Gastroesophageal sphincter (tissue), 4 donors: Measurements from ENCODE around the gene KCNMB2. TPM values are rescaled to one million over a fixed set of nuclear protein-coding genes. Genes with fewer than 3 reads are reported as not detected.
A peak's percentile ranks its signal among the peaks of the same experiment; 100 is the strongest.

ENCODE experiments used
- ATAC-seq: fragments of 150-250 bp; one replicate; pipeline ENCODE4 v1.9.1; 2016; ENCODE audit warnings: mild to moderate bottlenecking, moderate library complexity
- H3K27ac ChIP-seq, 4 donors: fragments of 200-600 bp; sonication (generic) in 3 of 4; 1 replicate in 3 of 4; 2 replicates in 1 of 4; pipeline ENCODE4 v1.5.1; 2016 to 2019
- H3K27me3 ChIP-seq: fragments of 200-600 bp; sonication (generic); one replicate; pipeline ENCODE4 v1.5.1; 2019
- H3K36me3 ChIP-seq, 2 donors: fragments of 200-600 bp; sonication (generic); one replicate each; pipeline ENCODE4 v1.5.1; 2019; ENCODE audit warnings: control low read depth in 1 of 2
- H3K4me1 ChIP-seq, 3 donors: fragments of 200-600 bp; sonication (generic); 1 replicate in 2 of 3; 2 replicates in 1 of 3; pipeline ENCODE4 v1.5.1; 2016 to 2019; ENCODE audit warnings: control low read depth in 2 of 3
- H3K4me3 ChIP-seq, 2 donors: fragments of 200-600 bp; sonication (generic); one replicate each; pipeline ENCODE4 v1.5.1; 2019; ENCODE audit warnings: mild to moderate bottlenecking in 1 of 2, moderate library complexity in 1 of 2
- H3K9me3 ChIP-seq, 3 donors: fragments of 200-600 bp; sonication (generic); one replicate each; pipeline ENCODE4 v1.5.1; 2017 to 2019; ENCODE audit warnings: control low read depth in 2 of 3
- CTCF ChIP-seq, 4 experiments: fragments of 200-600 bp in 2 of 4; fragments of 450-650 bp in 2 of 4; sonication (generic) in 1 of 4; IDR thresholded peaks; one replicate each; pipeline ENCODE4 v1.5.1; 2017 to 2019; ENCODE audit warnings: antibody characterized with exemption in 4 of 4, mild to moderate bottlenecking in 2 of 4, moderate library complexity in 2 of 4
- EP300 ChIP-seq: sonication (generic); formaldehyde crosslinking; IDR thresholded peaks from one replicate; pipeline ENCODE4 v1.6.1; 2017; ENCODE audit warnings: antibody characterized with exemption, mild to moderate bottlenecking
- POLR2A ChIP-seq, 2 donors: fragments of 450-650 bp; IDR thresholded peaks; one replicate each; pipeline ENCODE4 v1.6.1; 2017; ENCODE audit warnings: antibody characterized with exemption in 2 of 2, mild to moderate bottlenecking in 2 of 2, moderate library complexity in 1 of 2
- POLR2AphosphoS5 ChIP-seq: sonication (generic); formaldehyde crosslinking; IDR thresholded peaks from one replicate; pipeline ENCODE4 v1.6.1; 2017; ENCODE audit warnings: antibody characterized with exemption
- WGBS, 2 donors: methylation state at CpG; one replicate each; pipeline ENCODE4 v1.1.5; 2018; ENCODE audit warnings: low coverage in 1 of 2; 5-methylcytosine and 5-hydroxymethylcytosine counted together
- total RNA-seq, 4 donors: library from RNA; depleted of rRNA; stranded (reverse); fragments of >200 nt; gene quantifications; one replicate each; pipeline ENCODE4 v1.1.0, GENCODE V29; 2016

Gene KCNMB2
- total RNA-seq, 4 donors from 2014 or later: 1.3 TPM; not detected in 3

- Histone ChIP-seq H3K27ac (no peak overlapping the region), H3K4me1 (peaks cover 0 to 5% (median 0%) of the 10 kb centered on the region in 3 donors), H3K36me3 (no peaks in the 10 kb centered on the region), H3K4me3 (no peak overlapping the region), H3K9me3 (no peaks in the 10 kb centered on the region), H3K27me3 (no peaks in the 10 kb centered on the region)
- TF ChIP-seq POLR2A (IDR thresholded peaks at IDR 0.05) (no peak), POLR2AphosphoS5 (no peak), CTCF (IDR thresholded peaks at IDR 0.05) (no peak), EP300 (no peak)
- ATAC-seq: no peak
- WGBS, 2 donors: 86 to 92% methylated on average over 2 of the region's 2 CpGs
Observed at GRCh38 chr3:178527981-178528380, 8.3 kb upstream of the KCNMB2 start.

- no peak overlapping the region for H3K4me3 ChIP-seq
- no peak for ATAC-seq
- no peaks in the 10 kb centered on the region for H3K9me3 ChIP-seq
- TF ChIP-seq POLR2AphosphoS5: no peak
- no peak for TF ChIP-seq CTCF (IDR thresholded peaks at IDR 0.05)
- TF ChIP-seq EP300: no peak
- TF ChIP-seq POLR2A (IDR thresholded peaks at IDR 0.05): no peak
- H3K36me3 ChIP-seq: no peaks in the 10 kb centered on the region
- H3K27me3 ChIP-seq: no peaks in the 10 kb centered on the region
- no peak overlapping the region for H3K27ac ChIP-seq
- H3K4me1 ChIP-seq: peaks cover 0 to 5% (median 0%) of the 10 kb centered on the region in 3 donors
Observed at GRCh38 chr3:178529606-178530225, 6.5 kb upstream of the KCNMB2 start.

GRCh38 chr3:178532476-178532875, 3.8 kb upstream of the KCNMB2 start:
- Histone ChIP-seq H3K4me3 (no peak overlapping the region), H3K27ac (no peak overlapping the region), H3K27me3 (no peaks in the 10 kb centered on the region), H3K4me1 (peaks cover 0 to 13% (median 0%) of the 10 kb centered on the region in 3 donors), H3K9me3 (no peaks in the 10 kb centered on the region), H3K36me3 (no peaks in the 10 kb centered on the region)
- 43 to 47% methylated on average over 2 of the region's 2 CpGs for WGBS, 2 donors
- ATAC-seq: no peak
- no peak for TF ChIP-seq EP300
- TF ChIP-seq POLR2AphosphoS5: no peak
- no peak for TF ChIP-seq CTCF (IDR thresholded peaks at IDR 0.05)
- TF ChIP-seq POLR2A (IDR thresholded peaks at IDR 0.05): no peak

GRCh38 chr3:178537122-178537705, 978 bp downstream of the KCNMB2 start:
- H3K27me3 ChIP-seq: no peaks in the 10 kb centered on the region
- no peaks in the 10 kb centered on the region for H3K36me3 ChIP-seq
- ATAC-seq: no peak
- TF ChIP-seq POLR2AphosphoS5 (no peak), EP300 (no peak), CTCF (IDR thresholded peaks at IDR 0.05) (no peak), POLR2A (IDR thresholded peaks at IDR 0.05) (no peak)
- H3K27ac ChIP-seq: no peak overlapping the region
- H3K4me3 ChIP-seq: peak overlapping the region in 1 of 2 donors; percentile 47
- WGBS, 2 donors: 48 to 51% methylated on average over 7 of the region's 7 CpGs
- no peaks in the 10 kb centered on the region for H3K9me3 ChIP-seq
- peaks cover 0 to 13% (median 0%) of the 10 kb centered on the region in 3 donors for H3K4me1 ChIP-seq

GRCh38 chr3:178538056-178538455, 1.8 kb downstream of the KCNMB2 start:
- Histone ChIP-seq H3K36me3 (no peaks in the 10 kb centered on the region), H3K27me3 (no peaks in the 10 kb centered on the region), H3K4me1 (peaks cover 0 to 8% (median 0%) of the 10 kb centered on the region in 3 donors), H3K4me3 (no peak overlapping the region), H3K27ac (no peak overlapping the region), H3K9me3 (no peaks in the 10 kb centered on the region)
- WGBS, 2 donors: 80 to 86% methylated on average over 4 of the region's 4 CpGs
- no peak for TF ChIP-seq POLR2A (IDR thresholded peaks at IDR 0.05)
- no peak for TF ChIP-seq CTCF (IDR thresholded peaks at IDR 0.05)
- TF ChIP-seq EP300: no peak
- TF ChIP-seq POLR2AphosphoS5: no peak
- ATAC-seq: no peak
